ENCODE measurements around the gene LRRTM4. TPM values are rescaled to one million over a fixed set of nuclear protein-coding genes. Genes with fewer than 3 reads are reported as not detected.

The LRRTM4 gene
- total RNA-seq, 4 donors from 2014 or later, result 0.22 TPM; not detected in 3

DNA sequence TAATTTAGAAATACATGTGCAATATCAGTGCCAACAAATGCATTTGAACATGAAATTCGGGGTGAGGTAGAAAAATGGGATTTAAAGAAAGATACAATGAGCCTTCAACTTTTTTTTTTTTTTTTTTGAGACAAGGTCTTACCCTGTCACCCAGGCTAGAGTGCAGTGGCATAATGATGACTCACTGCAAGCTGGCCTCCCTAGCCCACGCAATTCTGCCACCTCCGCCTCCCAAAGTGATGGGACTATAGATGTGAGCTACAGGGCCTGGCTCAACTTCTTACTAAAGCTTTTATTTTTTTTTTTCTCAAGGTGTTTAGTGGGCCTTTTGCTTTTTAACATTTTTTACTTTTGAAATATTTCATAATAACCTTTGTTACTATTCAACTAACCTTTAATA lies 365.6 kb downstream of the LRRTM4 start:
- TF ChIP-seq CTCF (IDR thresholded peaks at IDR 0.05; ENCODE audit: low read depth), result no peak

DNA sequence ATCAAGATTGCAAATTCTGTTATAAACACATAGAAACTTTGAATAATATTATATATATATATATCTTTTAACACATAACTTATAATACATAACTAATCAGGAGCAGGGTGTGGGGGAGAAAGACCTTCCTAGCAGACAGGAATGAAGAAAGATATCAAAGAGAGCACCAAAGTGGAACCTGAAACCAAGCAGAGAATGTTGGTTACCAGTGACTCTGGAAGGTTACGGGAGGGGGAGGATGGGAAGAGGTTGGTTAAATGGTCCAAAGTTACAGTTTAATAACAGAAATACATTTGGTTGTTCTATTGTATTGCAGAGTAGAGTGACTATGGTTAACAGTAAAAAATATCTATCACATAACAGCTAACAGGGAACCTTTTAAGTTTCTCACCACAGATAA lies 366.7 kb downstream of the LRRTM4 start:
- no peak for TF ChIP-seq CTCF (IDR thresholded peaks at IDR 0.05; ENCODE audit: low read depth)

- no peak for TF ChIP-seq CTCF (IDR thresholded peaks at IDR 0.05; ENCODE audit: low read depth)
These were observed 372.6 kb downstream of the LRRTM4 start for GRCh38 chr2:77149565-77149964.

- TF ChIP-seq CTCF (IDR thresholded peaks at IDR 0.05; ENCODE audit: low read depth), result no peak
These were observed 375.0 kb downstream of the LRRTM4 start for GRCh38 chr2:77147153-77147552.

DNA sequence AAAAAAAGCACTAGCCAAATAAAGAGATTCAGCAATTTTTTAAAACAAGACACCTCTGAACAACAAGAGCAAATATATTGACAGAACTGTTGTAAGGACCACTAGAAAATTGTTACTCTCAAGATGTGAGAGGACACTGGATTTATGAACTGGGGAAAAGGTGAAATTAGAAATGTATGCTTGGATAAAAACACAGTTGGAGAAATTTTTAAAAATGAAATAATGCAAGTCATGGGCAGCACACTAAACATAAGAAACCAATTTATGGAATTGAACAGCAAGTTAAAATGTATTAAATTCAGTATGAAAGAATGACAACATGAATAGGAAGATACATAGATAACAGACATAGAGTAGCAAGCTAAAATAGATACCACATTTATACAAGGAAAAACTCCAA lies 377.4 kb downstream of the LRRTM4 start:
- no peak for TF ChIP-seq CTCF (IDR thresholded peaks at IDR 0.05; ENCODE audit: low read depth)

GRCh38 chr2:77142141-77142540 lies 380.0 kb downstream of the LRRTM4 start:
- no peak for TF ChIP-seq CTCF (IDR thresholded peaks at IDR 0.05; ENCODE audit: low read depth)

GRCh38 chr2:77127345-77127744 lies 394.8 kb downstream of the LRRTM4 start:
- no peak for TF ChIP-seq CTCF (IDR thresholded peaks at IDR 0.05; ENCODE audit: low read depth)

Measured in subcutaneous adipose tissue (tissue), 4 donors.